ENCODE data around the gene CTBP2. TPM values are rescaled to one million over a fixed set of nuclear protein-coding genes. Genes with fewer than 3 reads are reported as not detected.

The CTBP2 gene
- total and polyA plus RNA-seq, 10 of the 15 experiments (the other 5 are each of a cell fraction or from before 2014, with no cell fraction given), result 0.02 to 0.72 (median 0.06) TPM; not detected in 2

DNA sequence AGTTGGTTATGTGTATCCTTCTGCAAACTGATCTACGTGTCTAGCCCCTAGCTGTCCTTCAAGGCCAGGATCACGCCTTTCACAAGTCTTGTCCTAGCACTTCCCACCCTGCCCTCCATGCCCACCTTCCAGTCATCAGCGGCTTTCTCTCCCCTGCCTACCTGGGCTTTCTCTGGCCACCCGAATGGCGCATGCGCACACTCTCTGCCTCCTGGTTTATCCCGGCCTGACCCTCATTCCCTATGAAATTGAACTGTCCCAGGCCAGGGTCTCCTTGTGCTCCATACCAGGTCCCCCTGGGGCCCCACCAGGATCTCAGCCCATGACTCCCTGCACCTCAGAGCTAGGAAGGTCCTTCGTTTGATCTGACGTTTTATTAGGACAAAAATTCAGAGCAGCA is 31.6 kb upstream of the CTBP2 start (continued):
- no peak for TF ChIP-seq SMARCA5 (IDR thresholded peaks at IDR 0.05)
- TF ChIP-seq, protein P1, sequence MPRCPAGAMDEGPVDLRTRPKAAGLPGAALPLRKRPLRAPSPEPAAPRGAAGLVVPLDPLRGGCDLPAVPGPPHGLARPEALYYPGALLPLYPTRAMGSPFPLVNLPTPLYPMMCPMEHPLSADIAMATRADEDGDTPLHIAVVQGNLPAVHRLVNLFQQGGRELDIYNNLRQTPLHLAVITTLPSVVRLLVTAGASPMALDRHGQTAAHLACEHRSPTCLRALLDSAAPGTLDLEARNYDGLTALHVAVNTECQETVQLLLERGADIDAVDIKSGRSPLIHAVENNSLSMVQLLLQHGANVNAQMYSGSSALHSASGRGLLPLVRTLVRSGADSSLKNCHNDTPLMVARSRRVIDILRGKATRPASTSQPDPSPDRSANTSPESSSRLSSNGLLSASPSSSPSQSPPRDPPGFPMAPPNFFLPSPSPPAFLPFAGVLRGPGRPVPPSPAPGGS (IDR thresholded peaks at IDR 0.05; ENCODE audit: borderline replicate concordance, insufficient read depth, low read depth, low read length, poor library complexity, severe bottlenecking), result no peak
- TF ChIP-seq, protein P2, sequence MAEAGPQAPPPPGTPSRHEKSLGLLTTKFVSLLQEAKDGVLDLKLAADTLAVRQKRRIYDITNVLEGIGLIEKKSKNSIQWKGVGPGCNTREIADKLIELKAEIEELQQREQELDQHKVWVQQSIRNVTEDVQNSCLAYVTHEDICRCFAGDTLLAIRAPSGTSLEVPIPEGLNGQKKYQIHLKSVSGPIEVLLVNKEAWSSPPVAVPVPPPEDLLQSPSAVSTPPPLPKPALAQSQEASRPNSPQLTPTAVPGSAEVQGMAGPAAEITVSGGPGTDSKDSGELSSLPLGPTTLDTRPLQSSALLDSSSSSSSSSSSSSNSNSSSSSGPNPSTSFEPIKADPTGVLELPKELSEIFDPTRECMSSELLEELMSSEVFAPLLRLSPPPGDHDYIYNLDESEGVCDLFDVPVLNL (IDR thresholded peaks at IDR 0.05; ENCODE audit: low read depth, low read length), result no peak

DNA sequence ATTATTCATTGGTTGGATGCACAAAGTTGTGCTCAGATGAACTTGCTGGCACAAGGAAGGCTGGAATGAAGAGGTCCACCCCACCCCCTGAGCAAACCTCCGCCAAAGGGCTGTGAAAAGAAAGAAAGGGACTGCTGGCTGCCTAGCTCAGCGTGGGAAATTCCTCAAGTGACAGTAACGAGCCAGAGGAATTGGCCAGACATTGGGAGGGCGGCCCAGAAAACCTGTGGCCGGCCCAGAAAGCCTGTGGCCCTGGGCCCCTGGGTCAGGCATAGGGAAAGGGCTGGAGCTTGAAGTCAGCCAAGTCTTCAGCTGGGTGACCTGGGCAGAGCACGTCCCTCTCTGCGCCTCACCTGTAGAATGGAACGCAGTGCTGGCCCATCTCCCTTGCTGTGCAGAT is 30.6 kb upstream of the CTBP2 start:
- Histone ChIP-seq H3K9me3 (replicated peaks; ENCODE audit: control insufficient read depth, insufficient read depth, low read length) (no peaks in the 10 kb centered on the region), H2AFZ (ENCODE audit: control insufficient read depth, low read depth, low read length) (no peak overlapping the region), H3K27me3 (replicated peaks in 1 of 2; ENCODE audit: control insufficient read depth in 2 of 2, insufficient read depth in 2 of 2, low read length in 1 of 2) (no peaks in the 10 kb centered on the region; a peak in 1 of 4 replicates), H3K4me2 (ENCODE audit: control insufficient read depth, insufficient read depth) (no peak overlapping the region), H3K79me2 (ENCODE audit: control insufficient read depth, insufficient read depth, low read length) (no peaks in the 10 kb centered on the region), H3K27ac (ENCODE audit: control insufficient read depth, insufficient read depth) (no peak overlapping the region), H3K4me3 (no peak overlapping the region), H3K4me1 (ENCODE audit: control insufficient read depth, insufficient read depth, low read length) (no peaks in the 10 kb centered on the region), H4K20me1 (ENCODE audit: control insufficient read depth, insufficient read depth) (no peaks in the 10 kb centered on the region), H3K36me3 (ENCODE audit: control insufficient read depth in 2 of 2, insufficient read depth in 2 of 2, low read length in 1 of 2) (no peaks in the 10 kb centered on the region), H3K9ac (ENCODE audit: control insufficient read depth, insufficient read depth, low read length) (no peak overlapping the region)
- intact Hi-C loops (cut with micrococcal nuclease; ENCODE audit: unreplicated experiment), result no loop called here
- POLR2A ChIA-PET, result no interaction called here
- ATAC-seq, result no peak
- FAIRE-seq, result no peak
- SMC1A ChIA-PET (ENCODE audit: uncharacterized antibody, unreplicated experiment), result no interaction called here
- WGBS (ENCODE audit: insufficient coverage, insufficient replicate concordance, low lambda C conversion rate, missing lambda C conversion rate), result 13% methylated on average over 8 of the region's 8 CpGs
- DNase-seq (ENCODE audit: low read depth, low spot score), result no peak
- BruUV-seq (replicated peaks), result no TSS peak
- CTCF ChIA-PET, result no interaction called here
- in situ Hi-C loops (cut with MboI), result no loop called here
- RAD21 ChIA-PET (ENCODE audit: unreplicated experiment), result no interaction called here
- TF ChIP-seq, protein P3, sequence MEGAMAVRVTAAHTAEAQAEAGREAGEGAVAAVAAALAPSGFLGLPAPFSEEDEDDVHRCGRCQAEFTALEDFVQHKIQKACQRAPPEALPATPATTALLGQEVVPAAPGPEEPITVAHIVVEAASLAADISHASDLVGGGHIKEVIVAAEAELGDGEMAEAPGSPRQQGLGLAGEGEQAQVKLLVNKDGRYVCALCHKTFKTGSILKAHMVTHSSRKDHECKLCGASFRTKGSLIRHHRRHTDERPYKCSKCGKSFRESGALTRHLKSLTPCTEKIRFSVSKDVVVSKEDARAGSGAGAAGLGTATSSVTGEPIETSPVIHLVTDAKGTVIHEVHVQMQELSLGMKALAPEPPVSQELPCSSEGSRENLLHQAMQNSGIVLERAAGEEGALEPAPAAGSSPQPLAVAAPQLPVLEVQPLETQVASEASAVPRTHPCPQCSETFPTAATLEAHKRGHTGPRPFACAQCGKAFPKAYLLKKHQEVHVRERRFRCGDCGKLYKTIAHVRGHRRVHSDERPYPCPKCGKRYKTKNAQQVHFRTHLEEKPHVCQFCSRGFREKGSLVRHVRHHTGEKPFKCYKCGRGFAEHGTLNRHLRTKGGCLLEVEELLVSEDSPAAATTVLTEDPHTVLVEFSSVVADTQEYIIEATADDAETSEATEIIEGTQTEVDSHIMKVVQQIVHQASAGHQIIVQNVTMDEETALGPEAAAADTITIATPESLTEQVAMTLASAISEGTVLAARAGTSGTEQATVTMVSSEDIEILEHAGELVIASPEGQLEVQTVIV (IDR thresholded peaks at IDR 0.05; ENCODE audit: borderline replicate concordance, partially characterized antibody), result no peak
- TF ChIP-seq NR2C1 (IDR thresholded peaks at IDR 0.05) (no peak), TBL1XR1 (IDR thresholded peaks at IDR 0.05; ENCODE audit: low read depth, low read length) (no peak), ZBED1 (IDR thresholded peaks at IDR 0.05; ENCODE audit: borderline replicate concordance) (no peak), TCF12 (IDR thresholded peaks at IDR 0.05; ENCODE audit: low read depth, low read length) (no peak)
- TF ChIP-seq, protein P4, sequence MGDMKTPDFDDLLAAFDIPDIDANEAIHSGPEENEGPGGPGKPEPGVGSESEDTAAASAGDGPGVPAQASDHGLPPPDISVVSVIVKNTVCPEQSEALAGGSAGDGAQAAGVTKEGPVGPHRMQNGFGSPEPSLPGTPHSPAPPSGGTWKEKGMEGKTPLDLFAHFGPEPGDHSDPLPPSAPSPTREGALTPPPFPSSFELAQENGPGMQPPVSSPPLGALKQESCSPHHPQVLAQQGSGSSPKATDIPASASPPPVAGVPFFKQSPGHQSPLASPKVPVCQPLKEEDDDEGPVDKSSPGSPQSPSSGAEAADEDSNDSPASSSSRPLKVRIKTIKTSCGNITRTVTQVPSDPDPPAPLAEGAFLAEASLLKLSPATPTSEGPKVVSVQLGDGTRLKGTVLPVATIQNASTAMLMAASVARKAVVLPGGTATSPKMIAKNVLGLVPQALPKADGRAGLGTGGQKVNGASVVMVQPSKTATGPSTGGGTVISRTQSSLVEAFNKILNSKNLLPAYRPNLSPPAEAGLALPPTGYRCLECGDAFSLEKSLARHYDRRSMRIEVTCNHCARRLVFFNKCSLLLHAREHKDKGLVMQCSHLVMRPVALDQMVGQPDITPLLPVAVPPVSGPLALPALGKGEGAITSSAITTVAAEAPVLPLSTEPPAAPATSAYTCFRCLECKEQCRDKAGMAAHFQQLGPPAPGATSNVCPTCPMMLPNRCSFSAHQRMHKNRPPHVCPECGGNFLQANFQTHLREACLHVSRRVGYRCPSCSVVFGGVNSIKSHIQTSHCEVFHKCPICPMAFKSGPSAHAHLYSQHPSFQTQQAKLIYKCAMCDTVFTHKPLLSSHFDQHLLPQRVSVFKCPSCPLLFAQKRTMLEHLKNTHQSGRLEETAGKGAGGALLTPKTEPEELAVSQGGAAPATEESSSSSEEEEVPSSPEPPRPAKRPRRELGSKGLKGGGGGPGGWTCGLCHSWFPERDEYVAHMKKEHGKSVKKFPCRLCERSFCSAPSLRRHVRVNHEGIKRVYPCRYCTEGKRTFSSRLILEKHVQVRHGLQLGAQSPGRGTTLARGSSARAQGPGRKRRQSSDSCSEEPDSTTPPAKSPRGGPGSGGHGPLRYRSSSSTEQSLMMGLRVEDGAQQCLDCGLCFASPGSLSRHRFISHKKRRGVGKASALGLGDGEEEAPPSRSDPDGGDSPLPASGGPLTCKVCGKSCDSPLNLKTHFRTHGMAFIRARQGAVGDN (IDR thresholded peaks at IDR 0.05), result no peak
- TF ChIP-seq, protein P5, sequence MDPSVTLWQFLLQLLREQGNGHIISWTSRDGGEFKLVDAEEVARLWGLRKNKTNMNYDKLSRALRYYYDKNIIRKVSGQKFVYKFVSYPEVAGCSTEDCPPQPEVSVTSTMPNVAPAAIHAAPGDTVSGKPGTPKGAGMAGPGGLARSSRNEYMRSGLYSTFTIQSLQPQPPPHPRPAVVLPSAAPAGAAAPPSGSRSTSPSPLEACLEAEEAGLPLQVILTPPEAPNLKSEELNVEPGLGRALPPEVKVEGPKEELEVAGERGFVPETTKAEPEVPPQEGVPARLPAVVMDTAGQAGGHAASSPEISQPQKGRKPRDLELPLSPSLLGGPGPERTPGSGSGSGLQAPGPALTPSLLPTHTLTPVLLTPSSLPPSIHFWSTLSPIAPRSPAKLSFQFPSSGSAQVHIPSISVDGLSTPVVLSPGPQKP (IDR thresholded peaks at IDR 0.05; ENCODE audit: low read depth, low read length), result no peak
- TF ChIP-seq, protein P6, sequence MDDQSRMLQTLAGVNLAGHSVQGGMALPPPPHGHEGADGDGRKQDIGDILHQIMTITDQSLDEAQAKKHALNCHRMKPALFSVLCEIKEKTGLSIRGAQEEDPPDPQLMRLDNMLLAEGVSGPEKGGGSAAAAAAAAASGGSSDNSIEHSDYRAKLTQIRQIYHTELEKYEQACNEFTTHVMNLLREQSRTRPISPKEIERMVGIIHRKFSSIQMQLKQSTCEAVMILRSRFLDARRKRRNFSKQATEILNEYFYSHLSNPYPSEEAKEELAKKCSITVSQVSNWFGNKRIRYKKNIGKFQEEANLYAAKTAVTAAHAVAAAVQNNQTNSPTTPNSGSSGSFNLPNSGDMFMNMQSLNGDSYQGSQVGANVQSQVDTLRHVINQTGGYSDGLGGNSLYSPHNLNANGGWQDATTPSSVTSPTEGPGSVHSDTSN (IDR thresholded peaks at IDR 0.05; ENCODE audit: insufficient replicate concordance, low read depth, low read length), result no peak

All from GM12878 (cell line).